ENCODE results near the gene GCHFR. TPM values are rescaled to one million over a fixed set of nuclear protein-coding genes. Genes with fewer than 3 reads are reported as not detected.

The GCHFR gene
- total RNA-seq, 2 donors from 2014 or later = 26.4 to 43.6 TPM

DNA sequence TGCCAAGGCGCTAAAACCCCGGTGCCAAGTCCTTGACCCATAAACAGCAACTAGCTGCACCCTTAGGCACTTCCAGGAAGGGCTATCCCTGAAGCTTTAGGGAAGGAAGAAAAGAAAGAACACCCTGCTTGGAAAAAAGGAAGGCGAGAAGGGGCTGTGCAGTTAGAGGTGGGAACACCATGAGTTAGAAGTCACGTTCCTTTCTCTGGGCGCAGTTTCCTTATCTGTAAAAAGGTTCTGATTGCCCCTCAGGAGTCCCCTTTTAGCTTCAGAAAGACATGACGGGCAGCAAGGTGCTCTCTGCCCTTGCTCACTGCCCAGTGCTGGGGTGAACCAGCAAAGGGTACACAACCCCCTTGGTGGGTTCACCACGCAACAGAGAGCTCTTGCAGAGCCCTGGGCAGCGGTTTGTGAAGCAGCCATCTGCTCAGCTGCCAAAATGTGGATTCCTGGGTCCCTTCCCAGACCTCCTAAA is 798 bp downstream of the GCHFR start:
- Histone ChIP-seq H3K9me3 (no peaks in the 10 kb centered on the region), H3K4me3 (peak overlapping the region in 1 of 2 donors; percentile 18), H3K27me3 (no peaks in the 10 kb centered on the region), H3K4me1 (peaks cover 36% of the 10 kb centered on the region), H3K36me3 (replicated peaks in 1 of 2; ENCODE audit: insufficient read depth in 1 of 2, low read depth in 2 of 2) (no peaks in the 10 kb centered on the region), H3K27ac (peak overlapping the region; percentile 72 to 94 (median 86))
- intact Hi-C loops (cut with DNase I) = no loop called here
- ATAC-seq (no peak), DNase-seq (no peak)
- TF ChIP-seq, protein P1, sequence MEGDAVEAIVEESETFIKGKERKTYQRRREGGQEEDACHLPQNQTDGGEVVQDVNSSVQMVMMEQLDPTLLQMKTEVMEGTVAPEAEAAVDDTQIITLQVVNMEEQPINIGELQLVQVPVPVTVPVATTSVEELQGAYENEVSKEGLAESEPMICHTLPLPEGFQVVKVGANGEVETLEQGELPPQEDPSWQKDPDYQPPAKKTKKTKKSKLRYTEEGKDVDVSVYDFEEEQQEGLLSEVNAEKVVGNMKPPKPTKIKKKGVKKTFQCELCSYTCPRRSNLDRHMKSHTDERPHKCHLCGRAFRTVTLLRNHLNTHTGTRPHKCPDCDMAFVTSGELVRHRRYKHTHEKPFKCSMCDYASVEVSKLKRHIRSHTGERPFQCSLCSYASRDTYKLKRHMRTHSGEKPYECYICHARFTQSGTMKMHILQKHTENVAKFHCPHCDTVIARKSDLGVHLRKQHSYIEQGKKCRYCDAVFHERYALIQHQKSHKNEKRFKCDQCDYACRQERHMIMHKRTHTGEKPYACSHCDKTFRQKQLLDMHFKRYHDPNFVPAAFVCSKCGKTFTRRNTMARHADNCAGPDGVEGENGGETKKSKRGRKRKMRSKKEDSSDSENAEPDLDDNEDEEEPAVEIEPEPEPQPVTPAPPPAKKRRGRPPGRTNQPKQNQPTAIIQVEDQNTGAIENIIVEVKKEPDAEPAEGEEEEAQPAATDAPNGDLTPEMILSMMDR (IDR thresholded peaks at IDR 0.05) = no peak
- TF ChIP-seq POLR2A (IDR thresholded peaks at IDR 0.05) = no peak
- 8 to 14% methylated on average over 6 to 8 of the region's 8 CpGs for WGBS, 2 donors

DNA sequence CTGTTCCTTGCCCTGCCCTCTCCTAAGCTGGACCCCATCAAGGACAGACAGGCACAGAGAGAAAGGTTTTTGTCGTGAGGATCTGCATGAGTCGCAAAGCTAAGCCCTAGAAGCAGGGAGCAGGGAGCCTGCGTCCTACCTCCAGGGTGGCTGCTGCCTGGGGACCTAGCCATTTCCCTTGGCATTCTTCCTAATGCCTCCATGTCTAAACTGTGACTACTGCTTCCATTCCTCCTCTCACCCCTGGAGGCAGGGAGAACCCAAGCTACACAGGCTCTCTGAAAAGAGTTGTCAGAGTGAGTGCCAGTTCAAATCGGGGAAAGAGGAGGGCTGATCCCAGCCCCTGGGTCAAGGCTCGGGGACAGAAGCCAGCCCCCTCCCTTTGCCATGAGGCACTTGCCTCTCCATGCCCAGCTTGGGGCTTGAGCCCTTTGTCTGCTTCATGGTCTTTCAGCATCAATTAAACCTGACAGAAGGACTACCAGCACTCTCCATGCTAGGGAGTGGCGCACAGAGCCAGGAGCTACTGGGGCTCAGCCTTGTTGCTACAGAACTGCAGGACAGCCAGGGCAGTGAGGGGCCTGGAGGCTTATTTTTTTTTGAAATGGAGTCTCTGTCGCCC is 2.4 kb downstream of the GCHFR start:
- intact Hi-C loops (cut with DNase I) = no loop called here
- 72 to 73% methylated on average over 6 to 7 of the region's 7 CpGs for WGBS, 2 donors
- no peak for ATAC-seq

DNA sequence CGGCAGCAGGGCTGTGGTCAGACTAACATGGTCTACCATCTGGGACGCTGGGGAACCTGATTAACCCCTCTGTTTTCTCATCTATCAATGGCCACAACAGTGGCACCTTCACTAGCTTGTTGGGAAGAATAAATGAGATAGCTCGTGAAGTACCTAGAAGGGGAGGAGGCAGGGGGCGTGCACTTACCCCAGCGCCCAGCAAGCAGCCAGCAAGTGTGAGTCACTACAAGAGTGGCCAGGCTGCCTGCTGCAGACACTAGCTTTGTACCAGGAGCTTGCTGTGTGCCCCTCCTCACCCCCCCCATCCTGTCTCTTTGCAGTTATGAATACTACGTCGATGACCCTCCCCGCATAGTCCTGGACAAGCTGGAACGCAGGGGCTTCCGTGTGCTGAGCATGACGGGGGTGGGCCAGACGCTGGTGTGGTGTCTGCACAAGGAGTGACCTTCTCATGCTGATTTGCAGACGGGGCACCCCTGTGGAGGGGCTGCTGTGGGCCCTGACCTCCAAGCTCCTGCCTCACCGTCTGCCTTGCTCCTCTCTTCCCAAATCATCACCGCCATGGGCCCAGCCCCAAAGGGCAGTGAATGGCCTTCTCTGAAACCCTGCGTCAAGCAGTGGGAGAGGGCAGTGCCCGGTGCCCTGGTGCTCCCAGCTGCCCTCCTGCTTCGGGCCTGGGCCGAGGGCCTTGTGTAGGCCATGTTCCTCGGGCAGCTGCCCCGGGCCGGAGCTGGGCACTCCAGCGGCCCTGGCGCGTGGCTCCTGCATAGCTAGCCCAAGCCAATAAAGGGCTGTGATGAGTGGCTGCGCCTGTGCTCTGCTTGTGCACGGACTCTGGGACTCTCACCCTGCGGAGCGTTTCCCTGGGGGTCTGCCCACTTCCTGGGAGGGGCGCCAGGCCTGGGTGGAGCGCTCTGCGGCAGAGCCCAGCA is 3.3 kb downstream of the GCHFR start:
- Histone ChIP-seq H3K4me3 (no peak overlapping the region), H3K27me3 (no peaks in the 10 kb centered on the region), H3K4me1 (peaks cover 36% of the 10 kb centered on the region), H3K9me3 (no peaks in the 10 kb centered on the region), H3K36me3 (replicated peaks in 1 of 2; ENCODE audit: insufficient read depth in 1 of 2, low read depth in 2 of 2) (no peaks in the 10 kb centered on the region), H3K27ac (no peak overlapping the region)
- DNase-seq (no peak), ATAC-seq (no peak)
- intact Hi-C loops (cut with DNase I) = no loop called here
- WGBS, 2 donors = 91 to 92% methylated on average over 17 to 24 of the region's 32 CpGs
- TF ChIP-seq POLR2A (IDR thresholded peaks at IDR 0.05) = no peak
- TF ChIP-seq, protein P1 (IDR thresholded peaks at IDR 0.05) = no peak

More for the DNA sequence above, 2.4 kb downstream of the GCHFR start:
- Histone ChIP-seq H3K4me1 (peaks cover 36% of the 10 kb centered on the region), H3K27me3 (no peaks in the 10 kb centered on the region), H3K9me3 (no peaks in the 10 kb centered on the region), H3K4me3 (no peak overlapping the region), H3K27ac (peak overlapping the region in 1 of 4 donors; percentile 91), H3K36me3 (replicated peaks in 1 of 2; ENCODE audit: insufficient read depth in 1 of 2, low read depth in 2 of 2) (no peaks in the 10 kb centered on the region)
- TF ChIP-seq POLR2A (IDR thresholded peaks at IDR 0.05) = no peak
- TF ChIP-seq, protein P1 (IDR thresholded peaks at IDR 0.05) = no peak
- no peak for DNase-seq

DNA sequence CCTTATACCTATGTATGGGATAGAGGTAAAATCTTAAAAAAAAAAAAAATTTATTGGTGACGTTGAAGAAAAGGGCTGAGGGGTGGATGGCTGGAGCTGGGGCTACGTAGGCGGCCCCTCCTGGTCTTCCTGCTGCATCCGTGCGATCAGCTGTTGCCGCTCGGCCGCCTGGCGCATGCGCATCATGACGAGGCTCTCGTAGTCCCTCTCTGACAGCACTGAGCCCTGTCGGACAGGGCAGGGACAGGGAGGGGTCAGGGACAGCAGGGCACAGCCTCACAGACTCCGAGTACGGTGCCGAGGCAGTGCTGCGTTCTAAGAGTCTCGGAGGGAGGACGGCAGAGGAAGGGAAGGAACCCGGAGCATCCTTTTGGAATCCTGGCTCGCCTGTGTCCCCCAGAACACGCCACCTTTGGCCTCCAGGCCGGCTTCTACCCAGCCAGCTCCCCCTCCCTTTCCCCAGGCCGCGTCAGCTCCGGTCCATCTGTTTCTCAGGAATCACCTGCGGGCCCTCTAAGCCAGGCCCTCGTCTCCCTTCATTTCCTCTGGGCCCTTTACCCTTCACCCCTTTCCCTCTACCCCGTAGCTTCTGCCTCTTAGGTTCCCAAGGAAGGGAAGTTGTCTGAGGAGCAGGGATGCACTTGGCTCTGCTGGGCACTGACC is 4.1 kb downstream of the GCHFR start:
- peaks cover 30% of the 10 kb centered on the region for H3K4me1 ChIP-seq
- TF ChIP-seq, protein P1 (IDR thresholded peaks at IDR 0.05) = no peak
- TF ChIP-seq POLR2A (IDR thresholded peaks at IDR 0.05) = no peak
- no peak for ATAC-seq
- 93 to 94% methylated on average over 28 of the region's 29 CpGs for WGBS, 2 donors
- no peak for DNase-seq
- no peaks in the 10 kb centered on the region for H3K9me3 ChIP-seq
- H3K4me3 ChIP-seq = no peak overlapping the region
- peaks cover 0 to 2% of the 10 kb centered on the region in 2 donors for H3K36me3 ChIP-seq (replicated peaks in 1 of 2; ENCODE audit: insufficient read depth in 1 of 2, low read depth in 2 of 2)
- intact Hi-C loops (cut with DNase I) = no loop called here
- H3K27me3 ChIP-seq = no peaks in the 10 kb centered on the region
- H3K27ac ChIP-seq = peak overlapping the region in 1 of 4 donors; percentile 34
